DMS114 treated with DMSO at 0.1 percent for 48 hours (cell line): ENCODE results near the gene GAS2.

Source experiments
- DNase-seq: peaks from one replicate; lab custom pipeline; 2025; ENCODE audit not compliant: unreplicated experiment; lab: John Stamatoyannopoulos, UW

GAS2 gene

GRCh38 chr11:22859756-22860155 is 193.3 kb downstream of the GAS2 start:
- no peak for DNase-seq

GRCh38 chr11:22860241-22860640 is 193.8 kb downstream of the GAS2 start, which contains the start of gene CCDC179:
Gene CCDC179 (minus strand): TSS chr11:22860474. CDS start chr11:22860421, 53 bp downstream.
- DNase-seq, result no peak
